Stomach (tissue), 4 donors: ENCODE measurements around the gene OLFML1.

Source experiments
- POLR2A ChIP-seq, 4 donors: fragments of 450-650 bp; IDR thresholded peaks; one replicate each; pipeline ENCODE4 v1.6.1; 2016; ENCODE audit warnings: antibody characterized with exemption in 4 of 4, control low read depth in 2 of 4, mild to moderate bottlenecking in 1 of 4, moderate library complexity in 1 of 4
- POLR2AphosphoS5 ChIP-seq, 3 donors: sonication (generic); formaldehyde crosslinking; IDR thresholded peaks; one replicate each; pipeline ENCODE4 v1.6.1; 2016; ENCODE audit warnings: antibody characterized with exemption in 3 of 3
- TF ChIP-seq, protein P1 (sequence below), 7 experiments: fragments of 450-650 bp in 4 of 7; fragments of 200-600 bp in 3 of 7; sonication (generic) in 3 of 7; IDR thresholded peaks; one replicate each; pipeline ENCODE4 v1.5.1; 2016 to 2019; ENCODE audit warnings: antibody characterized with exemption in 7 of 7, control low read depth in 2 of 7, mild to moderate bottlenecking in 1 of 7

DNA sequence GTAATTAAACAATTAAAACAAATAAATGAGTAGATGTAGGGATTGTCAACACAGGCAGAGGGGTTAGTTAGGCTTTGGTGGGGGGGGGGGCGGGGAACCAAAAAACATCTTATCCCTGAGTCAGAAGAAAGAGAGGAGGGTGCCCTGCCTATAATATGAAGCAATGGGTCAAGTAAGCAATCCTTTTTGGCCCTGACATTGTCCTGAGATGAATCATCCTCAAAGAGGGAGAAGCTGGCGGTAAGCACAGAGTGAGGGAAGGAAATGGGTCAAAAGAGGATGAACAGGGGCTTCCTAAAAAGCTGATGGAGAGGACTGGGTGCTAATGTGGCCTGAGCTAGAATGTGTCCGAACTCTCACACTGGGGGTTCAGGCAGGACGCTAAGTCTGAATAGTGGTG lies 4.7 kb downstream of the OLFML1 start:
- TF ChIP-seq, protein P1, sequence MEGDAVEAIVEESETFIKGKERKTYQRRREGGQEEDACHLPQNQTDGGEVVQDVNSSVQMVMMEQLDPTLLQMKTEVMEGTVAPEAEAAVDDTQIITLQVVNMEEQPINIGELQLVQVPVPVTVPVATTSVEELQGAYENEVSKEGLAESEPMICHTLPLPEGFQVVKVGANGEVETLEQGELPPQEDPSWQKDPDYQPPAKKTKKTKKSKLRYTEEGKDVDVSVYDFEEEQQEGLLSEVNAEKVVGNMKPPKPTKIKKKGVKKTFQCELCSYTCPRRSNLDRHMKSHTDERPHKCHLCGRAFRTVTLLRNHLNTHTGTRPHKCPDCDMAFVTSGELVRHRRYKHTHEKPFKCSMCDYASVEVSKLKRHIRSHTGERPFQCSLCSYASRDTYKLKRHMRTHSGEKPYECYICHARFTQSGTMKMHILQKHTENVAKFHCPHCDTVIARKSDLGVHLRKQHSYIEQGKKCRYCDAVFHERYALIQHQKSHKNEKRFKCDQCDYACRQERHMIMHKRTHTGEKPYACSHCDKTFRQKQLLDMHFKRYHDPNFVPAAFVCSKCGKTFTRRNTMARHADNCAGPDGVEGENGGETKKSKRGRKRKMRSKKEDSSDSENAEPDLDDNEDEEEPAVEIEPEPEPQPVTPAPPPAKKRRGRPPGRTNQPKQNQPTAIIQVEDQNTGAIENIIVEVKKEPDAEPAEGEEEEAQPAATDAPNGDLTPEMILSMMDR (IDR thresholded peaks at IDR 0.05): no peak
- TF ChIP-seq POLR2AphosphoS5 (IDR thresholded peaks at IDR 0.05): no peak
- TF ChIP-seq POLR2A (IDR thresholded peaks at IDR 0.05): no peak
